ENCODE measurements around the gene FAM118B. TPM values are rescaled to one million over a fixed set of nuclear protein-coding genes. Genes with fewer than 3 reads are reported as not detected.
"Not testable (repeated sequence)": the region's sequence is repeated elsewhere in the genome, so short reads cannot be mapped to it uniquely, and the experiment has no call there.

FAM118B gene
- total RNA-seq, 4 donors from 2014 or later: 7.6 to 11.1 (median 8.6) TPM

DNA sequence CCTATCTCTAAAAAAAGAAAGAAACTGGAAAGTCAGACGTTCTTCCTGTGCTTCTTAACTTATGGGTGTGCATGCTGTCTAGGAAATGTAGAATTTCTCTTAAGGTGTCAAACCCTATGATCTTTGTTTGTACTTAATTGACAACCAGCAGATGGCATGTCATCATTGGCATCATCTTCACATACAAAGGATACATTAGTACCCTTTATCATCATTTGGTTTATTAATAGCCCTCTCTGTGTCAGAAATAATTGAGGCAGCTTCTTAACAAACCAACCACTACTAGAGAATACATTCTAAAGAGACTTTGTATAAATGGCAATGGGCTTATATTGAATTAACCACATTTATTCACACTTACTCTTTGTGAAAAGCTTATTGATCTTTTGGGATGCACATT, 43.2 kb downstream of the FAM118B start:
- 80% methylated on average over 1 of the region's 1 CpG for WGBS
- no peak for DNase-seq (ENCODE audit: low spot score in 2 of 2)
- Histone ChIP-seq H3K27ac (no peak overlapping the region), H3K9me3 (no peaks in the 10 kb centered on the region), H3K27me3 (no peaks in the 10 kb centered on the region), H3K4me1 (no peaks in the 10 kb centered on the region), H3K36me3 (peaks cover 23% of the 10 kb centered on the region), H3K4me3 (no peak overlapping the region)
- TF ChIP-seq POLR2AphosphoS5 (IDR thresholded peaks at IDR 0.05) (no peak), POLR2A (IDR thresholded peaks at IDR 0.05) (no peak), CTCF (IDR thresholded peaks at IDR 0.05) (no peak), EP300 (IDR thresholded peaks at IDR 0.05) (no peak)

DNA sequence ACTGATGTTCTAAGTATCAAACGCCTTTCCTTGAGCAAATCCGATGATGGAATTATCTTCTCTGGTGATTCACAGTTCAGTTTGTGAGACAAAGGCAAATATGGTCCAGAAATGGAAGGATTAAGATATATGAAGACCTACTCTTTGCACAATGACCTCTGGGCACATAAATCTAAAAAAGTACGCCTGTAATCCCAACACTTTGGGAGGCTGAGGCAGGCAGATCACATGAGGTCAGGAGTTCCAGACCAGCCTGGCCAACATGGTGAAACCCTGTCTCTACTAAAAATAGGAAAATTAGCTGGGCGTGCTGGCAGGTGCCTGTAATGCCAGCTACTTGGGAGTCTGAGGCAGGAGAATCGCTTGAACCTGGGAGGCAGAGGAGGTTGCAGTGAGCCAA, 43.9 kb downstream of the FAM118B start:
- H3K4me1 ChIP-seq; H3K27ac ChIP-seq; H3K4me3 ChIP-seq; DNase-seq (ENCODE audit: low spot score in 2 of 2); H3K9me3 ChIP-seq; H3K27me3 ChIP-seq: not testable (repeated sequence)
- WGBS: 95% methylated on average over 5 of the region's 5 CpGs
- peaks cover 23% of the 10 kb centered on the region for H3K36me3 ChIP-seq

GRCh38 chr11:126256216-126256615, 44.6 kb downstream of the FAM118B start:
- TF ChIP-seq POLR2AphosphoS5 (IDR thresholded peaks at IDR 0.05) (no peak), CTCF (IDR thresholded peaks at IDR 0.05) (no peak), EP300 (IDR thresholded peaks at IDR 0.05) (no peak), POLR2A (IDR thresholded peaks at IDR 0.05) (no peak)
- no peak for DNase-seq (ENCODE audit: low spot score in 2 of 2)
- no peak overlapping the region for H3K27ac ChIP-seq
- no peaks in the 10 kb centered on the region for H3K4me1 ChIP-seq
- no peak overlapping the region for H3K4me3 ChIP-seq
- peaks cover 19% of the 10 kb centered on the region for H3K36me3 ChIP-seq
- no peaks in the 10 kb centered on the region for H3K27me3 ChIP-seq
- 90% methylated on average over 4 of the region's 4 CpGs for WGBS
- H3K9me3 ChIP-seq: no peaks in the 10 kb centered on the region

DNA sequence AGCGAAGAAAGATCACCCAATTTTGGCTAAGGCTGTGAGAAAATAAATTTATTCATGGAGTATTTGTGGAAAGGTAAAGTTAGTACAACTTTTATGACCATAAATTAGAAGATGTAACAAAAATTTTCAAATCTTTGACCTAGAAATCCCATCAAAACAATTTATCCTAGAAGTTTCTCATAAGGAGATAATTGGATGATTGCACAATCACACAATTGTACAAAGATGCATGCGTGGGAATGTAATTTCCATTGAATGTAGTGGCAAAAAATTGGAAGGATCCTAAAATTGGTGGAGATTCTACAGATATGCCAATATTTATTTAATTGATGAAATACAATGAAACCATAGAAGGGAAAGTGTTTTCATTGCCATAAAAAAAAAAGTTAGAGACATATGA, 45.6 kb downstream of the FAM118B start:
- peaks cover 26% of the 10 kb centered on the region for H3K36me3 ChIP-seq
- H3K27me3 ChIP-seq: no peaks in the 10 kb centered on the region
- 82% methylated on average over 2 of the region's 2 CpGs for WGBS

DNA sequence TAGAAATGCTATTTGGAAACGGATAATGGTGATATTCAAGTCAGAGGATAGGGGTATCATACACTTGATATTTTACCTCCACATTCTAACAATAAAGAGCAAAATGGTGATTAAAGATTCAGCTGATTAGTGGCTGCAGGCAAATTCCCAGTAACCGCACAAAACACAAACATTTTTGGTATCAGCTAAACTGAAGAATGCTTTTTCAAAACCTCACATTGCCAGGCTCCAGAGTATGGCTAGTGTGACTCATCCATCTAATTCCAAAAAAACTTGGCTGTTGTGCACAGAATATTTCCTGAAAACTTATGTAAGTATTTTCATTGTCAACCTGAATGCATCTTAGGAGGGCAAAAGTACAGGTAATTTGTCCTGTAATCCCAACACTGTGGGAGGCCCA, 46.2 kb downstream of the FAM118B start:
- no peaks in the 10 kb centered on the region for H3K9me3 ChIP-seq
- no peak for DNase-seq (ENCODE audit: low spot score in 2 of 2)
- TF ChIP-seq EP300 (IDR thresholded peaks at IDR 0.05): no peak
- TF ChIP-seq POLR2A (IDR thresholded peaks at IDR 0.05): no peak
- TF ChIP-seq CTCF (IDR thresholded peaks at IDR 0.05): no peak
- no peak for TF ChIP-seq POLR2AphosphoS5 (IDR thresholded peaks at IDR 0.05)
- WGBS: 87% methylated on average over 2 of the region's 2 CpGs
- H3K4me3 ChIP-seq: no peak overlapping the region
- H3K27me3 ChIP-seq: no peaks in the 10 kb centered on the region
- H3K27ac ChIP-seq: no peak overlapping the region
- no peaks in the 10 kb centered on the region for H3K4me1 ChIP-seq
- peaks cover 32% of the 10 kb centered on the region for H3K36me3 ChIP-seq

More for the DNA sequence above, 45.6 kb downstream of the FAM118B start:
- H3K9me3 ChIP-seq: no peaks in the 10 kb centered on the region
- TF ChIP-seq CTCF (IDR thresholded peaks at IDR 0.05) (no peak), POLR2AphosphoS5 (IDR thresholded peaks at IDR 0.05) (no peak), POLR2A (IDR thresholded peaks at IDR 0.05) (no peak)
- no peaks in the 10 kb centered on the region for H3K4me1 ChIP-seq
- H3K27ac ChIP-seq: no peak overlapping the region
- H3K4me3 ChIP-seq: no peak overlapping the region
- no peak for DNase-seq (ENCODE audit: low spot score in 2 of 2)

GRCh38 chr11:126262216-126262615, 50.6 kb downstream of the FAM118B start:
- peaks cover 57% of the 10 kb centered on the region for H3K36me3 ChIP-seq
- peaks cover 3% of the 10 kb centered on the region for H3K4me1 ChIP-seq
- H3K27me3 ChIP-seq: no peaks in the 10 kb centered on the region
- TF ChIP-seq POLR2AphosphoS5 (IDR thresholded peaks at IDR 0.05) (no peak), CTCF (IDR thresholded peaks at IDR 0.05) (no peak), EP300 (IDR thresholded peaks at IDR 0.05) (no peak), POLR2A (IDR thresholded peaks at IDR 0.05) (no peak)
- no peaks in the 10 kb centered on the region for H3K9me3 ChIP-seq
- H3K27ac ChIP-seq: no peak overlapping the region
- DNase-seq (ENCODE audit: low spot score in 2 of 2): no peak
- H3K4me3 ChIP-seq: no peak overlapping the region
- WGBS: 93% methylated on average over 6 of the region's 6 CpGs
